CD4-positive, alpha-beta T cell treated with Interleukin-6 for 4 hours (primary cell): Measurements from ENCODE around the gene DSG2.
A peak's percentile ranks its signal among the peaks of the same experiment; 100 is the strongest.
"Not testable (repeated sequence)": the region's sequence is repeated elsewhere in the genome, so short reads cannot be mapped to it uniquely, and the experiment has no call there.

ENCODE experiments used
- DNase-seq: peaks from one replicate; pipeline ENCODE4 v3.0.0-alpha.2; 2020; ENCODE audit warnings: mixed read lengths

The DSG2 gene

DNA sequence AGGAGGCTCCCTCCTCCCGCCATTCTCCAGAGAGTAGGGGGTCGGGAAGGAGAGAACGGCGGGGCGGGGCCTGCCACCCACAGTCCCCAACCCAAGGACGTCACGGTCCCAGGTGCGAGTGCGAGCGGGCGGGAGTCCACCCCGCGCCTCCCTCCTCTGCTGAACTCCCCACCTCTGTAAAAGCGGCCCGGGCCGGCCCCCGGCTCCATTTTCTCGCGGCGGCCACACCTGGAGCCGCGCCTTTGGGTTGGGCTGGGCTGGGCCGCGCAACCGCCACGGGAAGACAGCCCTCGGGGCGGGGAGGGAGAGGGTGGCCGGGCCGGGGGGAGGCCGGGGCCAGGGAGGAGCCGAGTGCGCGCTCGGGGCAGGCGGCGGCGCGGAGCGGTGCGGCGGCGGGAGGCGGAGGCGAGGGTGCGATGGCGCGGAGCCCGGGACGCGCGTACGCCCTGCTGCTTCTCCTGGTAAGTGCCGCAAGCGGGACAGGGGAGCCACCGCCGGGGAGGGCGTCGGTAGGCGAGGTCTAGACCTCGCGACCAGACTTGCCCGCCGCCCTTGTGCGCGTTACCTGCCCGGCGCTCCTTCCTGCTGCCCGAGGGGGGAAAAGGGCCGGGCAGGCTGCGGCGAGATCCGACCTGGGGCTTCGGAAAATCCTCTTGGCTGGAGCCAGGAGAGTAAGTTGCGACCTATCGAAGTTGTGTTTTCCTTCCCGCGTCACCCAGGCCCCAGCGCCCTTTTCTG, at the start of gene DSG2:
DSG2 (plus strand) TSS at position 342 of the 738 bp plus-strand sequence; CDS start at position 417, 75 bp downstream.
- peak; percentile 11 for DNase-seq

DNA sequence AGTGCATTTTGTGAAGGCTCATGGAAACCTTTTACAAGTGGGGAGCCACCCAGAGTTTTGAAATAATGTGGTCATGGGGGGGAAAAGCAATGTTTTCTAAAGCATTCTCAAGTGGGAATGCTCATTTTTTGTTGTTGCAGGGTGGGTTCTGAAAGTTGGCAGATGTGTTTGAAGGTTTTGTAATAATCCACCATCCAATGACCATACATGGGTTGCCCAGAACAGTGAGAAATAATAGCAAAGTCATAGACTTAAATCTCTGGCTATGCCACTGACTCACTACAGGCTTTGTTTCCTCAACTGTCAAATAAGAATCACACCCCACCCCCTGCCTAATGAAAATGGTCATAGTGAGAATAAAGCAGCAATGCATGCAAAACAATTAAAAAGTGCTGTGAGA, 47.6 kb upstream of the DSG2 start:
- DNase-seq = no peak

GRCh38 chr18:31451625-31452024, 46.4 kb upstream of the DSG2 start:
- no peak for DNase-seq

- no peak for DNase-seq
Observed at GRCh38 chr18:31454066-31454708, 43.8 kb upstream of the DSG2 start.

GRCh38 chr18:31469629-31470028, 28.3 kb upstream of the DSG2 start:
- no peak for DNase-seq

DNA sequence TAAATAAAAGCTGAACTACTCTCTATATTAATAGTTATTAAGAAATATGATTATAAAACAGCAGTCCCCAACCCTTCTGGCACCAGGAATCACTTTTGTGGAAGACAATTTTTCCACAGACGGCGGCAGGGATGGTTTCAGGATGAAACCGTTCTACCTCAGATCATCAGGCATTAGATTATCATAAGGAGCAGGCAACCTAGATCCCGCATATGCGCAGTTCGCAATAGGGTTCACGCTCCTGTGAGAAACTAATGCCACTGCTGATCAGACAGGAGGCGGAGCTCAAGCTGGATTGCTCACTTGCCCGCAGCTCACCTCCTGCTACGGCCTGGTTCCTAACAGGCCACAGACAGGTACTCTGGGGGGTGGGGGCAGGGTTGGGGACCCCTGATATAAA, 19.3 kb upstream of the DSG2 start:
- DNase-seq = no peak

DNA sequence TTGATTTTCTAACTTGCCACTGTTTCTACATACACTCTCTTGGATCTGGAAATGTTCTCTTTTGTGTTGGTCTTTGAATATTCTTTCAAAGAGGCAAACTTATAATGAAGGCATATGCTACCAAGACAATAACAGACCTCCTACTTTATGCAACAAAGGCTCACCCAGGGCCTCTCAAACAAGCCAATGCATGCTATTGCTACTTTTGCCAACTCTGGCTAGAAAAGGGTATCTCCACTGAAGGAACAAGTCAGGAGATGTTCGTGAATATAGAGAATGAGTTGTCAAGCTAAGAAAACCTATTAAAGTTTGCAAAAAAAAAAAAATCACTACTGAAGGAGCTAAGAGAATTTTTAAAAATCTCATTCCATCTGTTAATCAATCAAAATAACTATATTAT, 15.9 kb upstream of the DSG2 start:
- DNase-seq = no peak

DNA sequence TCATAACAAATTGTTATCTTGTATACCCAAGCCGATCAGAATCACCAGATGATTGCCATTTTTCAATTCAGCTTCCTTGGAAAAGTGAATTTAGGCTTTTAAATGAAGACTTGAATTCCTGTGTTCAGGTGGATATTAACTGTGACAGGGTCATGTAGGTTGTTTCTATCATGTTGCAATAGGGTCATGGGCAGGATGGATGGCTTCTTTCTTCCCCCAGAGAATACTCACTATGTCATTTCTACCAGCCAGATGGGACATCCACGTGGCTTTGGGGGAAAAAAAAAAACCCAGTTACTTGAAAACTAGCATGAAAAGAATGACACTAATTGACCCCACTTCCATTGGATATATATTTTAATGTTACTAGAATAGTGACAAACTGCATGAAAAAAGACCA, 14.6 kb upstream of the DSG2 start:
- no peak for DNase-seq

DNA sequence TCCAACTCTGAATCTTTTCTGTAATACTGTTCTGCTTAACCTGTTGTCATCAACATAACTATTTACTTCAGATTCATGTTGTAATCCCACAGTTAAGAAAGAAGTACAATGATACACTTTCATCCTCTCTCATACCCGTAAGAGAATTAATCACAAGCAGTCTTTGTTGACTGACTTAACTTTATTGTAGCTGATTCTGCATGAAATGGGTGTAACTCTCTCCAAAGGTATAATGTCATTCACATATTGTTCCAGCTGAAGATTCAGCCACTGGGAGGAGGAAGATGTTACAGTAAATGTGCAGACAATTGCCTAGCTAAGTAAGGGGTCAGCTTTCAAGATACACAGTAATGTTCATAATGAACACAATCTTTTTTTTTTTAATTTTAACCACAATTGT, 13.5 kb upstream of the DSG2 start:
- no peak for DNase-seq

DNA sequence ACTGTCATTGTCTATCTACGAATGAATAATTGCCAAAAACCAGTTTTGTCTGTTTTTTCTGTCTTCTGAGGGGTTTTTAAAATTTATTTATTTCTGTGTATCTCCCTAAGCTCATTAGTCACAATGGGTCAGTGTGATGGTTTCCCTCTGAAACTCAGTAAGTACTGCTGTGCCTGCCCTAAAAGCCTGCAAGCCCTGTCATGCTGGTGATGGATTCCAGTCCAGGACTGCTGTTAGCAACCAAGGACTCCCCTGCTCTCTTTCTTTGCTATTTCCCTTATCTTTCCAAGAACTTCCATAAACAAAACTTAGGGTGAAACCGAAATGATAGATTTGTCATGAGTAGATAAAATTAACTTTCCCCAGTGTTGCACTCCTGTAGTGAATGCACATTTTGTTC, 11.8 kb upstream of the DSG2 start:
- no peak for DNase-seq

DNA sequence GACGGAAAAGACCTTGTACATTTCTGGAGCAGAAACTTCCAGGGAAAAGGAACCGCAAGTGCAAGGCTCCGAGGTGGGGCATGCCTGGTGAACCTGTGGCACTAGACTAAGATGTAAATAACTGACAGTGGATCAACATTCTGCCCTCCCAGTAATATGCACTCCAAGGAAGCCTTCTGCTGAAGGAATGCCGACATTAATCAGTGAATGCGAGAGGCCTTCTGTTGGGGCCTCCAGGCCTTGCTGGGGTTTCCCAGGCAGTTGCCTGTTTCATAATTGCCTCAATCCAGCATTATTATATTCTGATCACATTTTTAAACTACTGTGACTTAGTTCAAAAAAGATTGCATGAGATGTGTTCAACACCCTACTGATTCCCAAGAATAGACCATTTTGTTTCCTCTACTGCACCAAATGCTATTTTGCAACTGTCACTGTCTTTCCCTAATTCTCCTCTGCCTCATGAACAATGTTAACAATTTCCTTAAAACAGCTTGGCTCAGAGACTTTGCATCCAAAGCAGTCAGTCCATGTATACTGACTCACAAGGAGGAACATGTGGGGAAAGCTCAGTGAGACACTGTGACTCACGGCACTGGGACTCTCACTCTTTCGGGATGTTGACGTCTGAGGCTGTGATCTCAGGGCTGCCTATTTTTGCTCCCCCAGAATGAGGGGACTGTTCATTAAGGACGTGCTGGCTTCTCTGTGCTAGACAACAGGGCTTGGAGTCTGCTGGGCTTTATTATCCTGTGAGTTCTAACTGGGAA, 10.5 kb upstream of the DSG2 start:
- no peak for DNase-seq

GRCh38 chr18:31489311-31489710, 8.7 kb upstream of the DSG2 start:
- no peak for DNase-seq

GRCh38 chr18:31490387-31490786, 7.6 kb upstream of the DSG2 start:
- no peak for DNase-seq

GRCh38 chr18:31490833-31491232, 7.1 kb upstream of the DSG2 start:
- DNase-seq = no peak

DNA sequence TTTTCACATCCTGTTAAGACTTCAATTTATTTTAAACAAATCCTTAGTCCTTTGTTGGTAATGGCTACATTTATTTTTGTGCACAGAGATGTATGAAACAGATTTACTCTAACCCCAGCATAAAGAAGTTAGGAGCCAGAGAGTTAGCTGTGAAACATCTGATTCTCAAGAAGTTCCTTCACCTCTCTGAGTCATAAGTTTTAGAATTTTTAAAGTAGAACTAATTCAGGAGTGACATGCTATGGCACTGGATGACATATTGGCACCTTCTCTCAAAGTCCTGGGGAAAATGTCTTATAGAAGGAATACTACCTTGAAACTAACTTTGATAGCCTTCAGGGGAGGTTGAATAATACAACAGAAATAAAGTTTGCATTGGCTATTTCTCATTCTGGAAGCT, 6.4 kb upstream of the DSG2 start:
- no peak for DNase-seq

- no peak for DNase-seq
Observed at GRCh38 chr18:31492671-31493070, 5.3 kb upstream of the DSG2 start.

GRCh38 chr18:31493171-31493570, 4.8 kb upstream of the DSG2 start:
- DNase-seq = no peak

- no peak for DNase-seq
Observed at GRCh38 chr18:31493941-31494340, 4.0 kb upstream of the DSG2 start.

- DNase-seq = not testable (repeated sequence)
Observed at GRCh38 chr18:31494705-31495244, 3.2 kb upstream of the DSG2 start.

- no peak for DNase-seq
Observed at GRCh38 chr18:31497404-31497835, 557 bp upstream of the DSG2 start.

GRCh38 chr18:31498574-31499524, 872 bp downstream of the DSG2 start:
- DNase-seq = no peak

DNA sequence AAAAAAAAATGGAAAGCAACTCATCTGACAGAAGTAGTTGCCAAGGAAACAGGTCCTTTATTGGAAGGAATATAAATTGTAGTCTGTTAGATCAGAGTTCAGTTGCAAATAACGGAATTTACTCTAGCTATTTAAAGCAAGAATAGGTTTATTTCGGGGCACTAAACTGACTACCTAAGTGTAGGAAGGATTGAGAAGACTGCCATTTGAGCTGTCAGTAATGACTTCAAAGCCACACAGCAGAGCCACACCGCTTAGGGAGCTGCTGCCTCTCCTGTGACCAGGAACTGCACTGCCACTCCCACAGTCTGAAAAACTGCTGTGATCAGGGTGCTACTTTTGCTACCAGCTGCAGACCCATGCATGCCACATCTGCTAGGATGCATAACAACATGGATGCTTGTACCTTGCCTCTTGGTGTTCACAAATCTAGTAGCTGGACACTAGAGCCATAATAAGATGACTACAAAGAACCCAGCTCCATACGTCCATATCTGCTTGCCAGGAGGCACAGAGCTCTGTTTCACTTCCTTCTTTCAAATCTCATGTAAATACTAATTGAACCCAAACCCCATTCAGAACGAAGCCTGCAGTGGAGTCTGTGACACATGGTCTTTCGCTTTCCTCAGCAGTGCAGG, 2.2 kb downstream of the DSG2 start:
- no peak for DNase-seq
